ENCODE results near the gene LCLAT1. TPM values are rescaled to one million over a fixed set of nuclear protein-coding genes. Genes with fewer than 3 reads are reported as not detected.

The LCLAT1 gene
- total RNA-seq, 1 donor from 2014 or later: 27.7 TPM

GRCh38 chr2:30622452-30622851, 175.4 kb downstream of the LCLAT1 start:
- no peak for DNase-seq (ENCODE audit: low read depth, low spot score)
- H3K27ac Mint-ChIP-seq (ENCODE audit: unreplicated experiment): no peak overlapping the region
- no peaks in the 10 kb centered on the region for H3K9me3 Mint-ChIP-seq
- H3K4me3 Mint-ChIP-seq: no peak overlapping the region
- H3K36me3 Mint-ChIP-seq (ENCODE audit: low read depth): peaks cover 11% of the 10 kb centered on the region
- TF ChIP-seq, protein P1, sequence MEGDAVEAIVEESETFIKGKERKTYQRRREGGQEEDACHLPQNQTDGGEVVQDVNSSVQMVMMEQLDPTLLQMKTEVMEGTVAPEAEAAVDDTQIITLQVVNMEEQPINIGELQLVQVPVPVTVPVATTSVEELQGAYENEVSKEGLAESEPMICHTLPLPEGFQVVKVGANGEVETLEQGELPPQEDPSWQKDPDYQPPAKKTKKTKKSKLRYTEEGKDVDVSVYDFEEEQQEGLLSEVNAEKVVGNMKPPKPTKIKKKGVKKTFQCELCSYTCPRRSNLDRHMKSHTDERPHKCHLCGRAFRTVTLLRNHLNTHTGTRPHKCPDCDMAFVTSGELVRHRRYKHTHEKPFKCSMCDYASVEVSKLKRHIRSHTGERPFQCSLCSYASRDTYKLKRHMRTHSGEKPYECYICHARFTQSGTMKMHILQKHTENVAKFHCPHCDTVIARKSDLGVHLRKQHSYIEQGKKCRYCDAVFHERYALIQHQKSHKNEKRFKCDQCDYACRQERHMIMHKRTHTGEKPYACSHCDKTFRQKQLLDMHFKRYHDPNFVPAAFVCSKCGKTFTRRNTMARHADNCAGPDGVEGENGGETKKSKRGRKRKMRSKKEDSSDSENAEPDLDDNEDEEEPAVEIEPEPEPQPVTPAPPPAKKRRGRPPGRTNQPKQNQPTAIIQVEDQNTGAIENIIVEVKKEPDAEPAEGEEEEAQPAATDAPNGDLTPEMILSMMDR (conservative IDR thresholded peaks at IDR 0.05): no peak
- H3K27me3 Mint-ChIP-seq (ENCODE audit: low read depth): no peaks in the 10 kb centered on the region
- H3K4me1 Mint-ChIP-seq: no peaks in the 10 kb centered on the region

DNA sequence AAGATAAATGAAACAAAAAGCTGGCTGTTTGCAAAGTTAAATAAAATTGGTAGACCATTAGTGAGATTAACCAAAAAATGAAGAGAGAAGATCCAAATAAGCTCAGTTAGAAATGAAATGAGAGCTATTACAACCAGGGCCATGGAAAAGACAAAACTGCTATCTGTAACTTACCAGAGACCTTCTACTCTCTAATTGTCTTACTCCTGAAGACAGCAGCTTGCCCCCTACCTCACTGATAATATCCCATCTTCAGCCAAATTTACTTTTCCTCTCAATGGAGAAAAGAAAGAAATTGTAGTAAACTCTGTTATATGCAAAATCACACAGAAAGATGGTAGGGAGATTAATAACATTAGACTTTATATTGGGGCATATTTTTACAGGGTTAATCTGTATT, 178.2 kb downstream of the LCLAT1 start:
- H3K27me3 Mint-ChIP-seq (ENCODE audit: low read depth): no peaks in the 10 kb centered on the region
- H3K9me3 Mint-ChIP-seq: no peaks in the 10 kb centered on the region
- TF ChIP-seq, protein P1 (conservative IDR thresholded peaks at IDR 0.05): no peak
- peaks cover 11% of the 10 kb centered on the region for H3K36me3 Mint-ChIP-seq (ENCODE audit: low read depth)
- H3K27ac Mint-ChIP-seq (ENCODE audit: unreplicated experiment): no peak overlapping the region
- no peak for DNase-seq (ENCODE audit: low read depth, low spot score)
- no peak overlapping the region for H3K4me3 Mint-ChIP-seq
- H3K4me1 Mint-ChIP-seq: no peaks in the 10 kb centered on the region

DNA sequence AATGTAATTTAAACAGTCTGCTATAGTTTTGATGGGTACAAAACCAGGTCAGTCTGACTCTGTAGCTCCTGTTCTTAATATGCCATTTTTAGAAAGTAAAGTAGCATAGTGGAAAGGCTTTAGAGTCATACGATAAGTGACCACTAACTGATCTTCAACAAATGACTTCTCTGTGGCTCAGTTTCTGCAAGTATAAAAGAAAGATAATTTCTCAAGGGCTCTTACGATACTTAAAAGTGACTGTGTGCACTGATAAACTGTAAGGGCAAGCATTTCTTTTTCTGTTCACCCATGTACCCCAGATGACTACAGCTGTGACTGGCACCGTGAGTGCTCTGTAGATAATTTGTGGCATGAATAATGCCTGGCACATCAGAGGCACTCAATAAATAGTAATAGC, 178.7 kb downstream of the LCLAT1 start:
- Mint-ChIP-seq H3K36me3 (ENCODE audit: low read depth) (peaks cover 11% of the 10 kb centered on the region), H3K9me3 (no peaks in the 10 kb centered on the region), H3K27ac (ENCODE audit: unreplicated experiment) (no peak overlapping the region), H3K4me3 (no peak overlapping the region), H3K4me1 (no peaks in the 10 kb centered on the region), H3K27me3 (ENCODE audit: low read depth) (no peaks in the 10 kb centered on the region)
- DNase-seq (ENCODE audit: low read depth, low spot score): no peak
- TF ChIP-seq, protein P1 (conservative IDR thresholded peaks at IDR 0.05): no peak

- TF ChIP-seq, protein P1 (conservative IDR thresholded peaks at IDR 0.05): no peak
- H3K9me3 Mint-ChIP-seq: no peaks in the 10 kb centered on the region
- DNase-seq (ENCODE audit: low read depth, low spot score): no peak
- H3K27ac Mint-ChIP-seq (ENCODE audit: unreplicated experiment): no peak overlapping the region
- H3K4me3 Mint-ChIP-seq: no peak overlapping the region
- no peaks in the 10 kb centered on the region for H3K4me1 Mint-ChIP-seq
- H3K36me3 Mint-ChIP-seq (ENCODE audit: low read depth): peaks cover 10% of the 10 kb centered on the region
- no peaks in the 10 kb centered on the region for H3K27me3 Mint-ChIP-seq (ENCODE audit: low read depth)
Measured at GRCh38 chr2:30626397-30626796, 179.4 kb downstream of the LCLAT1 start.

DNA sequence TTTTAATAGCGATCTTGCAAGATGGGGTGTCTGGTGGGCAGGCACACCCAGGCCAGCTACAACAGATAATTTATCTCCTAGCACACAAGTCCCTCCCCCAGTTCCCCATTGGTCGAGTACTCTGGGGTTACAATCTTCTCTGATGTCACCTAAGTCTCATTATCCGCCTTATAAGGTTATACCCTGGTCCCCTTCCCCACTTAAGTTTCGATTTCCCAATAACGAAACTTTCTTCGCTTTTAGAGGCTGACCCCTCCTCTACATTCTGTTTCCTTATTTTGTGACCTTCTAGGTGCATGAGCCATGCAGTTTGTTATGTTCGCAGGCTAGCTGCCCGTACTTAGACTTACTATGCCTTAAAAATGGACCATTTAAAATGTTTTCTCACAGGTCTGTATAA, 180.1 kb downstream of the LCLAT1 start:
- no peaks in the 10 kb centered on the region for H3K4me1 Mint-ChIP-seq

More for the DNA sequence above, 180.1 kb downstream of the LCLAT1 start:
- TF ChIP-seq, protein P1 (conservative IDR thresholded peaks at IDR 0.05): no peak
- no peak overlapping the region for H3K4me3 Mint-ChIP-seq
- H3K9me3 Mint-ChIP-seq: no peaks in the 10 kb centered on the region
- DNase-seq (ENCODE audit: low read depth, low spot score): no peak
- H3K36me3 Mint-ChIP-seq (ENCODE audit: low read depth): peaks cover 7% of the 10 kb centered on the region
- H3K27me3 Mint-ChIP-seq (ENCODE audit: low read depth): no peaks in the 10 kb centered on the region
- H3K27ac Mint-ChIP-seq (ENCODE audit: unreplicated experiment): no peak overlapping the region
